ENCODE data around the gene CHRNA4.

CHRNA4 gene

DNA sequence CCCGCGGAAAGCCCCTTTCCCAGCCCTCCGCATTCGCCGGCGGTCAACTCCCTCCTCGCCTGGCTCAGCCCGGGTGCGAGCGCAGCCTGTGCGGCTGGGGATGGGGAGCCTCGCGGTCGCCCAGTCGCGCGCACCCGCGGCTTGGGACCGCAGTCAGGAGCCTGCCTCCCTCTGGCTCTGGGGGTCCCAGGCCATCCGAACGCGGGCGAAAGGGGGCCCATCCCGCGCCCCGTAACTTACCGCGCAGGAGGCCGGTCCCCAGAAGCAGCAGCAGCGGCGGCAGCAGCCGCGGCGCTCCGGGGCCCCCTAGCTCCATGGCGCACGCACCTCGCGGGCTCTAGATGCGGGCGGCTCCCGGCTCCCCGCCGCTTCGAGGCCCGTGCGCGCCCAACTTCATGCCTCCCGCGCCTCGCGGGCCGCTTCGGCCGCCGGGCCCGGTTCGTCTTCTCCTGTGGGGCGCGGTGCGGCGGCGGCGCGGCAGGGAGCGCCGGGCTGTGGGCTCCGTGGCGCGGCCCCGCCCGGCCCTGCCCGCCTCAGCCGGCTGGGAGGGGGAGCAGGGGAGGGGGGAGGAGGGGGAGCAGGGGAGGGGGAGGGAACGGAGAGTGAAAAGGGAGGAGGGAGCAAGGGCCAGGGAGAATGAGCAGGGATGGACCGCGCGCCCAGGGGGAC lies at the start of gene CHRNA4:
CHRNA4 (minus strand) TSS at position 500 of the 669 bp plus-strand sequence; CDS start at position 316, 184 bp downstream.
- DNase-seq (ENCODE audit: low read depth in 1 of 2, low spot score in 1 of 2) = no peak

DNA sequence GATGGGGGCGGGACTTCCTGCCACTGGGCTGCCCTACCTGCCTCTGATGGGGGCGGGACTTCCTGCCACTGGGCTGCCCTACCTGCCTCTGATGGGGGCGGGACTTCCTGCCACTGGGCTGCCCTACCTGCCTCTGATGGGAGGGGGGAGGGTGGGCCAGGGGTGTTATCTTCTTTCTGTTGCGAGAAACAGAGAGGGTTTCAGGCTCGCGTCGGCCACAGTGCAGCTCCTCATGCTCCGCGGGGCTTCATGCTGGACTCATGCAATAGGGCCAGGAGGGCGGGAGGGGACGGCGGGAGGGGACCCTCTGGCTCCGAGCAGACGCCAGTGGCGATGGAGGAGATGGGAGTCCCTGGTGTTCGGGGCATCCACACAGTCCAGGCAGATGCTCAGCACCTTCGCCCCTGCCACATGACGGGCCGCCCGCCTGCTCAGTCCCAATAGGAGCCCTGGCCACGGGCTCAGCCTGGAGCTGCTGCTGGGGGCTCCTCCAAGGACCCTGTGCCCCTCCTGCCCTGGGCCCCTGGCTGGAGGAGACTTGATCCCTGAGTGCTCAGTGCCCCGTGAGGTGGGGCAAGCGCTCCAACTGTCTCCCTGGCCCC lies 48.8 kb upstream of the CHRNA4 start:
- no peak for DNase-seq (ENCODE audit: low read depth in 1 of 2, low spot score in 1 of 2)

DNA sequence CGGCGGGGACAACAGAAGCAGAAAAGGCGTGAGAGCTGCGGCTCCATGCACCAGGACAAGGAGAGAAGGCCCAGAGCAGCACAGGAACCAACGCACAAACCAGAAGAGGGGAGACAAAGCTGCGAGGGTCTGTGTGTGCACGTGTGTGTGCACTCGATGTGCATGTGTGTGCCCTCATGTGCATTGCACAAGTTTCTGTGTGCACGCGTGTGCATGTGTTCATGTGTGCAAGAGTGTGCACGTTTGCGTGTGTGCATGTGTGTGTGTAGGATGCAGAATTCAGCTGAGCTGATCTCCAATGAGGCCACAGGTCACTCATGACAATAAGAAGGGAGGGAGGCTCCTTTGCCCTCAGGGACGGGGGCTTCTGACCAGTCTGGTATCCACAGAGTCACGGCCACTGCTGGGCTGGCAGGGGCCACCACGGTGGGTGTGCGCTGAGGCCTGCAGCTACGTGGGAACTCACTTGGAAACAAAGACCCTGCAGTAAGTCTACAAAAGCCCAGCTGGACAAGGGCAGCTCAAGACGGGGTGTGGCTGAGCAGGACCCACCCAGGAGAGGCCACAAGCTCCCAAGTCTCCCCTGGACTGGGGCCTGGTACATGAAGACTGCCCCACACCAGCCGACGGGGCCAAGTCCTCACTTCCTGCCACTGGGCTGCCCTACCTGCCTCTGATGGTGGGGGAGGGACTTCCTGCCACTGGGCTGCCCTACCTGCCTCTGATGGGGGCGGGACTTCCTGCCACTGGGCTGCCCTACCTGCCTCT lies 48.1 kb upstream of the CHRNA4 start:
- DNase-seq (ENCODE audit: low read depth in 1 of 2, low spot score in 1 of 2) = no peak

DNA sequence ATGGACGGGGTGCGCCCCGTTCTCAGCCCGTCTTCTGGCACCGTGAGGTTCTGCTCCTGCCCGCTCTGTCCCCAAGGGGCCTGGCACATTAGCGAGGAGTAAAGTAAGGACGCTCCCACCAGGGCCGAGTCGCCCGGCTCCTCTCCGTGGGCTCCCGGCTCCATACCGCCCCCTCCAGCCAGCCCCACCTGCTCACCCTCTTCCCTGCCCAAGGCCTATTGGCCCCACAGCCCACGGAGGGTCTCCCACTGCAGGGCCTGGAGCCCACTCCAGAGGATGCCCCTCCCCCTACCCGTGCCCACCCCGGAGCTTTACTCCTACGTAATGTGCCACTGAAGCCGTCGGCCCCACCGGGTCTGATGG lies 47.5 kb upstream of the CHRNA4 start:
- no peak for DNase-seq (ENCODE audit: low read depth in 1 of 2, low spot score in 1 of 2)

DNA sequence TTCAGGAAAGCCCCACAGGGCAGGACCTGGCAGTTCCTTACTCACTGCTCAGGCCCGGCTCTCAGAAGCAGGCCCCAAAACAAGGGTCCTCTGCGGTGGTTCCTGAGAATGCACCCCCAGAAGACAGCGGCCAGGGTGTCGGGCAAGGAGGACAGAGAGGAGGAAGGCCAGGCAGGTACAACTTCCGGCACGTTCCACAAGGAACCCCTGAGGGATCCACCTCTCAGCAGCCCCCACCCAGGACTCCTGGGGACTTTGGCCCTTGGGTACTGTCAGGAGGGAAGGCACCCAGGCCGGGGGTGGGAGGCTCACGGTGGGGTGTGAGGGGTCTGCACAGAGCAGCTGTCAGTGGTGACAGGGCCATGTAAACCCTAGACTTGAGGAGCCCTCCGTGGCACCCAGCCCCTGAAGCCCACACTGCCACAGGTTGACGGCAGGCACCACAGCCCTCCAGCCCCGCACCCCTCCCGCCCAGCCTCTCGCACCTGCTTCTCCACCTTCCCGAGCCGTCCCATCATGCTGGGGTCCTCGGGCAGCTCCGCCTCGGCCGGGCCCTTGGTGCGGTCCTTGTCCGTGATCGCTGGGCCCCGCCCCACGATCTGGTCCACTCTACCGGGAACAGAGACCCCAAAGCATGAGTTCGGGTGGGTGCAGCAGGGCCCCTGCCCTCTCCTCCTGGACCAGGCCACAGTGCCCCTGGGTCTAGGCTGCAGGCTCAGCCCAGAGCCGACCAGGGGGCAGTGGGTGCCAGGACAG lies 47.0 kb upstream of the CHRNA4 start:
- no peak for DNase-seq (ENCODE audit: low read depth in 1 of 2, low spot score in 1 of 2)

DNA sequence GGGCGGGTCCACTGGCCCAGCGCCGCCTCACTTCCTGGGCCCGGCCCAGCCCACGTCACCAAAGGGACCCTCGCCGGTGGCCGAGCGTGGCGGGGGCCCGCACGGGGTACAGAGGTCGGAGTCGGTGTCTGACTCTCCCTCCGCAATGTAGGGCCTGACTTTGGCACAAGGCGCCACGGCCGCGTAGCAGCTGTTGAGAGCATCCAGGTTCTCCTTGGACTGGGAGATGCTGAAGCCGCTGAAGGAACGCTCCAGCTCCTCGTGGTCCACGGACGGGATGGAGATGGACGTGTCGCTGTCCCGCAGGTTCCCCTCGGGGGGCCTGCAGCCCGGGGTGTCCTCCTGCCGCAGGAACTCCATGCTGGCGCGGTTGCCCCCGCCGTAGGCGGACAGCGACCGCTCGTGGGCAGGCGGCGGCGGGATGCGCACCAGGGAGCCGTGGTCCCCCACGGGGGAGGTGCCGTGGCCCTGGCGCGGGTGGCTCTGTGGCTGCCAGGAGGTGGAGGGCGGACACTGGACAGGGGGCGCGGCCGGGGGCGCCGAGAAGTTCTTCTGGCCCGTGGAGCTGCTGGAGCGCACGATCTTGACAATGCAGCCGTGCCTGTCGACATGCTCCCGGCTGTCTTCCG lies 45.6 kb upstream of the CHRNA4 start:
- DNase-seq (ENCODE audit: low read depth in 1 of 2, low spot score in 1 of 2) = no peak

DNA sequence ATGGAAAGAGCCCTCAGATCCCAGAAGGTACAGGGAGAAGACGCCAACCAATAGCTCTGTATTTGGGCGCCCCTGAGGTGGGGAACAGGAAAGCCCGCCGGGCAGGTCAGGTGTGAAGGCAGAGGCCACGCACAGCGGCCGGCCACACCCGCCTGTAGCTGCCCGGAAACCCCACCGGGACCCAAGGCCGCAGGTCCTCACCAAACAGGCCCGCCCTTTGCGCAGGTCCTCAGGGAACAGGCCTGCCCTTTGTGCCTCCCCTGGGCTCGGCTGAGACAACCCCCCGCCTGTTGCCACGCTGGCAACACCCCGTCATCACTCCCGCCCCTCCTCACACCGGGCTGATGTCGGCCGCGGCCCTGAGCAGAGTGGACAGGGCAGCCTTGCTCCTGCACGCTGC lies 44.9 kb upstream of the CHRNA4 start:
- no peak for DNase-seq (ENCODE audit: low read depth in 1 of 2, low spot score in 1 of 2)

DNA sequence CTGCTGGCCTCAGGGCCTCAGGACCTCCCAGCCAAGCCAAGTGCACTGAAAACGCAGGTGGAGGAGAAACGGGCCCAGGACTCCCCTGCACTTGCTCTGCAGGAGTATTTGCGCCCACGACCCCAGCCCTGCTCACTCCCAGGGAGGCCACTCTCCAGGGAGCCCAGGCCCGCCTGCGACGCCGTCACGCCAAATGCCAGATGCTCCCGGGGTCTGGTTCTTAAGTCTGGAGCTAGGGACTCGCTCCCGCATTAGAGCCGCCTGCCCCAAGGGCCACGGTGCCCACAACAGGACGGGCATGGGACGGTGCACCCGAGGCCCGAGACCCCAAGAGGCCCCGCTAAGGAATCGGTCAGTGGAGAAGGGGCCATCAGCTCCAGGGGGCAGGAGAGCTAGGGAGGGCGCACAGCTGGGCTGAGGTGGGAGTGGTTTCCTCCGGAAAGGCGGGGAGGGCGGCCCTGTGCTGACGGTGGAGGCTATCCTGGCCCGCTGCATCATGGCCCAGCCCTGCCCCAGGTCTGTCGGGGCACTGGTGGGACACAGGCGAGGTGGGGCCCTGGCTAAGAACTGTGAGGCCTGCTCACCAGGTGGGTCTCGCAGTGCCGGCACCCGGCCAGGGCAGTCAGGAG lies 44.1 kb upstream of the CHRNA4 start:
- no peak for DNase-seq (ENCODE audit: low read depth in 1 of 2, low spot score in 1 of 2)

DNA sequence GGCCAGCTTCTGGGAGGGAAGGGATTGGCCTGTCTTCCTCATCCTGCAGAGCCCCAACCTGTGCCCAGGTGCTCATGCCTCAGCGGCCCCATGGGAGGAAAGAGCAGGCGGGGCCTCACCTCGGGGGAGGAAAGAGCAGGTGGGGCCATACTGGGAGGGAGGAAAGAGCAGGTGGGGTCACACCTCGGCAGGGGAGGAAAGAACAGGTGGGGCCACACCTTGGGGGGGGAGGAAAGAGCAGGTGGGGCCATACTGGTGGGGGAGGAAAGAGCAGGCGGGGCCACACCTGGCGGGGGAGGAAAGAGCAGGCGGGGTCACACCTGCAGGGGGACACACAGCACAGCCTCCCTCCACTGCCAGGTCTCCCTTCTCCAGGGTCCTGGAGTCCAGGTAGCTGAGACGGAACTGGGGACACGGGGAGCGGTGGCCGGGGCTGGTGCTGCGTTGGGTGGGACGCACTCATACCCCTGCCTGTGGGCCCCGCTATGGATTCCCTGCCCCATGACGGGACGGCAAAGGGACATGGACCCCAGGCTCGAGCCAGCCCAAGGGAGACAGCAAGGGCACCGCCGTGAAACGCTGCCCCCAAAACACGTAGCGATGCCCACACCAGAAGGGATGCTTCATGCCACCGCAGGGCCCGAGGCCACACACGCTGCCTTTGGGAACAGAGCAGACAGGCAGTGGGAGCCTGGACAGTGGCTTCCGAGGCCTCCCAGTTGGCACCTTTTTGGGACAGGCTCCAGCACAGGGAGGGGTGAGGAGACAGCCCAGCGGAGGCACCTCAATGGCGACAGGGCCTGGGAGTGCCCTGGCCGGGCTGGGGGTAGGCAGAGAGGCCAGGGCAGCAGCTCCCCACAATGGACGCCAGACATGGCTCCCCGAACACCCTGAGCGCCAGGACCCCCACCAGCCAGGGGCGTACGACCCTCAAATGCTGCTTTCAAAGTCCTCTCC lies 43.3 kb upstream of the CHRNA4 start:
- no peak for DNase-seq (ENCODE audit: low read depth in 1 of 2, low spot score in 1 of 2)

DNA sequence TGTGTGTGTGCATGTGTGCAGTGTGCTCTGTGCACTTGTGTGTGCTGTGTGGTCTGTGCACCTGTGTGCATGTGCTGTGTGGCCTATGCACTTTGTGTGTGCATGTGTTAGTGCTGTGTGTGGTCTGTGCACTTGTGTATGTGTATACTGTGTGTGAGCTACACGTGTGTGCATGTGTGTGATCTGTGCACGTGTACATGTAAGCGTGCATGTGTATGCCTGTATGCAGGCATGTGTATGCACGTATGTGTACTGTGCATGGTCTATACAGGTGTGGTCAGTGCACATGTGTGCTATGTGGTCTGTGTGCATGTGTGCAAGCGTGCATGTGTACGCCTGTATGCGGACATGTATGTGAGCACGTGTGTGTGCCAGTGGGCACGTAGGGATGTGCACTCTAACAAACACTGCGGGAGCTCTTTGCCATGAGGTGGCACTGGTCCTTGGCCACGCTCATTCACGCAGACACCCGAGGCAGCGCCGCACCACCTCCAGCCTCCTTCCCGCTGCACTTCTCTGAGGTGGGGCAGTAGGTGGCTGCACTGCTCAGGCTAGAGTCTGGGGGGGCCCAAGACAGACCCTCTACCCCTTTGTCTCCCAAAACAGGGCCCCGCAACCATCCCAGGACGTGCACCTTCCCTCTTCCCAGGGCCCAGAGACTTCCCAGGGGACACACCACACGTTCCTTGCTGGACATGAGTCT lies 42.4 kb upstream of the CHRNA4 start:
- DNase-seq (ENCODE audit: low read depth in 1 of 2, low spot score in 1 of 2) = no peak

DNA sequence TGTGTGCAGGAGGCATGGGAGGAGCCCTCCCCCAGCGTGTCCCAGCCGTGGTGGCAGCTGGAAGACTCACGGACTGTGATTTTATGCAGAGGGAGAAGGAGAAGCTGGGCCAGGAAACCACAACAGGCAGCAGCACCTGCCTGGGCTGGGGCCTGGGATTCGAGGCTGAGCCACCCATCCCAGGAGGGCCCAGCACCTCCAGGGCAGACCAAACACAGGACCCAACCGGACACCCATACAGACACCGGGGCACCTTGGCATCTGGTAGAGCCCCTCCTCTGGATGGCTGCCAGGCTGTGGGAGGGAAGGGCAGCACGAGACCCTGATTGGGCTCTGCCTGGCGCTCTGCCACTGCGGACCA lies 41.7 kb upstream of the CHRNA4 start:
- DNase-seq (ENCODE audit: low read depth in 1 of 2, low spot score in 1 of 2) = no peak

DNA sequence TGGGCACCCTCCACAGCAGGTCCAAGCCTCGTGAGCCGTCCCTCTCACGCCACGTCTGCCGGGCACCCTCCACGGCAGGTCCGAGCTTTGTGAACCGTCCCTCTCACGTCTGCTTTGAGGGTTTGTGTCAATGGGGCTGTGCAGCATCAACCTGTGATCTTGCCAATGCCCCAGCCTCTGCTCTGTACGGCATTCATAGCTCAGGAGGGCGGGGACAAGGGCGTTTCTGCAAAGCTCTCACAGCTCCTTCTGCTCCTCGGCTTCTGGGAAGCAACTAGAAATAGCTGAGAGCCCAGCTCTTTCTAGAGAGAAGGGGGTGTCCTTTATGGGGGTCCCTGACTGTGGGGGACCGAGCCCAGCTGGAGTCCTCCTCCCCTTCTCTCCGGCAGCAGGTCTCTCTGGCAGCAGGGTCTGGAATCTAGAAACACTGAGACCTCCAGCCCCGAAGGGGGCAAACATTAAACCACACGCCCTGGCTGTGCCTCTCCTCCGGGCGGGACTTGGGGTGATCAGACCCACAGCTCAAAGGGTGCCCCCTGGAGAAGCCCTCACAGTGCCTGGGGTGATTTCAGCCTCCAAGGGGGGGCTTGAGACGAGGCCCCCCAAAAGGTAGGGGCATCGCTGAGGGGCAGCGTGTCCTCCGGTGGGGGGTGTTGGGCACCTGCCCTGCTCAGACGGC lies 41.2 kb upstream of the CHRNA4 start:
- no peak for DNase-seq (ENCODE audit: low read depth in 1 of 2, low spot score in 1 of 2)

DNA sequence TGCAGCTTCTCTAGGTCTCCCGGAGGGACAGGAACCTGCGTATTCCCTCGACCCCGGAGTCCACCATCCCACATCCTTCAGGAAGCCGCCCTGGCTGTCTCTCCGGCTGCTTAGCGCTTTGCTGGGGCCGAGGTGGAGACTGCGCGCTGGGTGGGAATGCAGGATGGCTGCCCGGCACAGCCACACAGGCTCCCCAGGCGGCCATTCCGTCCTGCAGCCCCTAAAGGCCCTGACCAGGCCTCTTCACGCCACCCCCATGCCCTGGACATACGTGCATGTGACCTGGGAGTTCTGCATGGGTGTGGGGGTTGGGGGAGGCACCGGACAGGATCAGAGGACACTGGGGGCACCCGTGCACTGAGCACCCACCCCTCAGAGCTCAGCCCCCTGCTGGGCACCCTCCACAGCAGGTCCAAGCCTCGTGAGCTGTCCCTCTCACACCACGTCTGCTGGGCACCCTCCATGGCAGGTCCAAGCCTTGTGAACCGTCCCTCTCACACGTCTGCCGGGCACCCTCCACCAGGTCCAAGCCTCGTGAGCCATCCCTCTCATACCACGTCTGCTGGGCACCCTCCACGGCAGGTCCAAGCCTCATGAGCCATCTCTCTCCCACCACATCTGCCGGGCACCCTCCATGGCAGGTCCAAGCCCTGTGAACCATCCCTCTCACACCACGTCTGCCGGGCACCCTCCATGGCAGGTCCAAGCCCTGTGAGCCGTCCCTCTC lies 40.4 kb upstream of the CHRNA4 start:
- DNase-seq (ENCODE audit: low read depth in 1 of 2, low spot score in 1 of 2) = no peak

DNA sequence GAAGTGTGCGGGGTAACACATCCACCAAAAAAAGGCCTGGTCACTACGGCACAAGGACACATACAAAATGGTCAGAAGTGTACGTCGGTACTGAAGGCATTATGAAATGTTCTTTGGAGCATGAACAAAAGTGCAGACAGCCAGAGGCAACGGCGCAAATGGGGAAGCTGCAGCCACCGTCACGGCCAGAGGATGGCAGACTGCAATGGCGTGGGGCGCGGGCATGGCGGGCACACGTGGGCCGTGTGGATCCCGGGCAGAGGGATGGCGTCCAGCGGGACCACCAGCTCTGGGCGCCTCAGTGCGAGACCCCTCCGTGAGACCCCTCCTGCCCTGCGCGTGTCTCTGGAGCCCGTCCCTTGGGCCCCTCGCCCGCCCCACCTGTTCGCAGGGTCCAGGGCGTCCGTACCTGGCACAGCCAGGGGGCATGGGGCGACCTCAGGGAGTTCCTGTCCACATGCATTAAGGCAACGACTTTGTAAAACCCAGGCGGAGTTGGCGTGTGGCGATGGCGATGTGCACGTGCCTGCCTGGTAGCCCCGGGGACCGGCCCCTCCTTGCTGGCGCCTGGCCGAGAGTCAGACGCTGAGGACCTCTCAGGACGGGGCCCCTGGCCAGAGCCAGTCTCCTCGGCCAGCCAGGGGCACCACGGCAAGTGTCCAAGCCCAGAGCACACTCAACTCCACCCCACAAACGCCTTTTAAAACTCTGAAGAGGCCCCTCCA lies 39.5 kb upstream of the CHRNA4 start:
- DNase-seq (ENCODE audit: low read depth in 1 of 2, low spot score in 1 of 2) = no peak

DNA sequence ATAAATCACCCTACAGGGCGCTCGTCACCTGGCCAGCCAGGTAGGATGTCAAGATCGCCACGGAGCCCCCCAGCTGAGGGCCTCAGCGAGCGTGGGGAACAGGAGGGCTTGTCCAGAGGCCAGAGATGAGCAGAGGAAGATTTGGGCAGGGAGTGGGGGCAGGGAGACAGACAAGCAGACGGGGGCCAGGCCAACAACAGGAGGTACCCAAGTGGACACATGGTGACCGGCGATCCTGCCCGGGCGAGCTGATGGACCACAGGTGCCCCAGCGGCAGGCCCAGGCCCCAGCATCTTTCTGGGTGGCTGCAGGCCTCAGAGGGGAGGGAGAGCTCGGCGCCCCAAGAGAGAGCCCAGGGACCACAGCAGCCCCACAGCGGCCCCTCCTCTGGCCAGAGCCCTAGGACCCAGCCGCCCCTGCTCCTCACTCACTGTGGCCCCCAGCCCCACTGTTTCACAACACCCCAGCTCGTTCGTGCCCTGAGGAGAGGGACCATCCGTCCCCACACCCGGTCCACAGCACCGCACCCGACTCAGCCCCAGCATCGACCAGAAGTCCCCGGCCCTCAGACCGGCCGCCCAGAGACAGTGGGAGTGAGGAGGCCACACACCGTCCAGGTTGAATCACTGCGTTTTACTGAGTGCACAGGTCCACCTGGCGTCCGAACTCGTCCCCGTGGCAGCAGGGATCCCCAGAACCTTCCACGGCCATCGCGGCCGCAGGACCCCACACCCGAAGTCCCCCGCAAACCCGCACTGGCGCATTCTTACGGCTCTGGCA lies 38.6 kb upstream of the CHRNA4 start:
- no peak for DNase-seq (ENCODE audit: low read depth in 1 of 2, low spot score in 1 of 2)

DNA sequence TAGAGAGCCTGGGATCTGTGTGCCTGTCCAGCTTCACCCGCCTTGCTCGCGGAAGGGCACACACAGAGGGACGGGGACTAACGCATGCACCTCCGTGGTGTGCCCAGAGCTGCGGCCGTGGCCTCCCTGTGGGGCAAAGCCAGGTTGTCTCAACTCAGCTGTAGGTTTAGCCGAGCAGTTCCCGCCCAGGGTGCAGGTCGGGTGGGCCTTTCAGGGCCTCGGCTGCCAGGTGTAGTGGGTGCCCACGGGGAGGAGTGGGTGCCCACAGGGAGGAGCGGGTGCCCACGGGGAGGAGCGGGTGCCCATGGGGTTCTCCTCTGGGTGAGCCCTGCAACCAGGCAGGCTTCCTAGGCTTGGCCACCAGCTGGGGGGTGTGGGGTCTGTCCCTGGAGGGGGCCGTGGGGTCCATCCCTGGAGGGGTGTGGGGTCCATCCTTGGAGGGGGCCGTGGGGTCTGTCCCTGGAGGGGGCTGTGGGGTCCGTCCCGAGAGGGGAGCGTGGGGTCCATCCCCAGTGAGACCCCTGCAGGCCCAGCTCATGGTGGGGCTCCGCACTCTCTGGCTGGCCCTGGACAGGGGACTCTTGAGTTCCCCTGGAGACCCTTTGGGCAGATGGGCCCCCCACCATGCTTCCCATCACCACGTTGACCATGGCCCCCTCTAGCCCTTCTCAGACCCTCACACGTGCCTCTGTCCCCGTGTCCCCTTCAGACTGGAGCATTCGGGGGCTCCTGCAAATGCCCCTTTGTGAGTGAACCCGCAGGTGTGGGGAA lies 37.8 kb upstream of the CHRNA4 start:
- DNase-seq (ENCODE audit: low read depth in 1 of 2, low spot score in 1 of 2) = no peak
